SH-SY5Y (cell line): ENCODE measurements around the gene ABCD1.

Source experiments
- GATA2 ChIP-seq: IDR thresholded peaks from 2 replicates; pipeline ENCODE4 v1.6.1; 2011; ENCODE audit warnings: mild to moderate bottlenecking, low read depth, low read length
- GATA3 ChIP-seq: IDR thresholded peaks from 2 replicates; pipeline ENCODE4 v1.6.1; 2011; ENCODE audit warnings: low read depth, mild to moderate bottlenecking, low read length, moderate library complexity

- no peak for TF ChIP-seq GATA2
- TF ChIP-seq GATA3: no peak
Observed at GRCh38 chrX:153702336-153703035, 22.2 kb upstream of the ABCD1 start.
